Measurements from ENCODE around the gene ENDOG.

DNA sequence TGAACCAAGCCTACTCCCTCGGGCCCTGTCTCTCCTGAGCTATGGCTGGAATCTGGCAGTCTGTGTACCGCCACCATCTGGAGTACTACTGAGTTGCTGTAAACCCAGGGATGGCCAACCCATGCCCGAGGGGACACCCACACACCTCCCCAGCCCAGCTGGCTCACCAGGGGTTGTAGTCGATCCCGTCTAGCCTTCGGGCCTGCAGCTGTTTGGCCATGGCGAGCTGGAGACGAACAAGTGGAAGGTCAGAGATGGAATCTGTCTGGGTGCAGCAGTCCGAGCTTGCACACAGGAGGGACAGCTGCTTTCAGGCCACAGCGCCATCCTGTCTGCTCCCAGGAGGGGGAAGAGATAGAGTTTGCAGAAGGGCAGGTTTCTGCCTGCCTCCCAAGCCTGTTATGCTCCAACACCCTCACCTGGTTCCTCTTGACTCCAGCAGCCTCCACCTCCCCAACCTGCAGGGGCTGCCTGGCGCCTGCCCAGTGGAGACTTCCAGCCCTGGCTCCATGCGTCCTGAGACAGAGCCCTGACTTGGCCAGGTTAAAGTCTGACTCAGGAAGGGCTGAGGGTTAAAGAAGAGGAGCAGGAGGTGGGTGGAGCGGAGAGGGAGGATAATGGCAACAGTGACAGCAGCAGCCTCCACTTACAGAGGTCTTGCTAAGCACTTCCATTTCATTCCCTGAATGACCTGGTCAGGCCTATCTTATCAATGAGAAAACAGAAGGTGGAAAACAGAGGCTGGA is 27.1 kb downstream of the ENDOG start:
- TF ChIP-seq, protein P1, sequence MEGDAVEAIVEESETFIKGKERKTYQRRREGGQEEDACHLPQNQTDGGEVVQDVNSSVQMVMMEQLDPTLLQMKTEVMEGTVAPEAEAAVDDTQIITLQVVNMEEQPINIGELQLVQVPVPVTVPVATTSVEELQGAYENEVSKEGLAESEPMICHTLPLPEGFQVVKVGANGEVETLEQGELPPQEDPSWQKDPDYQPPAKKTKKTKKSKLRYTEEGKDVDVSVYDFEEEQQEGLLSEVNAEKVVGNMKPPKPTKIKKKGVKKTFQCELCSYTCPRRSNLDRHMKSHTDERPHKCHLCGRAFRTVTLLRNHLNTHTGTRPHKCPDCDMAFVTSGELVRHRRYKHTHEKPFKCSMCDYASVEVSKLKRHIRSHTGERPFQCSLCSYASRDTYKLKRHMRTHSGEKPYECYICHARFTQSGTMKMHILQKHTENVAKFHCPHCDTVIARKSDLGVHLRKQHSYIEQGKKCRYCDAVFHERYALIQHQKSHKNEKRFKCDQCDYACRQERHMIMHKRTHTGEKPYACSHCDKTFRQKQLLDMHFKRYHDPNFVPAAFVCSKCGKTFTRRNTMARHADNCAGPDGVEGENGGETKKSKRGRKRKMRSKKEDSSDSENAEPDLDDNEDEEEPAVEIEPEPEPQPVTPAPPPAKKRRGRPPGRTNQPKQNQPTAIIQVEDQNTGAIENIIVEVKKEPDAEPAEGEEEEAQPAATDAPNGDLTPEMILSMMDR (IDR thresholded peaks at IDR 0.05): peak in 2 of 4 experiments; percentile 21 to 22
- TF ChIP-seq POLR2A (IDR thresholded peaks at IDR 0.05): no peak
